H9 (cell line): ENCODE data around the gene RAB25. TPM values are rescaled to one million over a fixed set of nuclear protein-coding genes. Genes with fewer than 3 reads are reported as not detected.

ENCODE experiments used
- DNase-seq: peaks from one replicate; pipeline ENCODE4 v3.0.0-alpha.2; 2017
- H2AFZ ChIP-seq: one replicate; pipeline ENCODE4 v1.6.1; 2013; ENCODE audit warnings: mild to moderate bottlenecking, low read length, control low read depth, moderate library complexity
- H2AK5ac ChIP-seq: 2 replicates; pipeline ENCODE4 v1.6.1; 2013; ENCODE audit warnings: low read length, control low read depth, mixed read lengths; ENCODE audit not compliant: insufficient read length
- H2BK120ac ChIP-seq: one replicate; pipeline ENCODE4 v1.6.1; 2013; ENCODE audit warnings: low read depth, mild to moderate bottlenecking, low read length, control low read depth, inconsistent platforms; ENCODE audit not compliant: poor library complexity, severe bottlenecking
- H2BK12ac ChIP-seq: 2 replicates; pipeline ENCODE4 v1.6.1; 2013; ENCODE audit warnings: low read length, control low read depth, mixed read lengths, low read depth; ENCODE audit not compliant: insufficient read length
- H2BK15ac ChIP-seq: 2 replicates; pipeline ENCODE4 v1.6.1; 2013; ENCODE audit warnings: low read depth, low read length, control low read depth
- H2BK20ac ChIP-seq: one replicate; pipeline ENCODE4 v1.6.1; 2013; ENCODE audit warnings: low read depth, mild to moderate bottlenecking, low read length, control low read depth, inconsistent platforms; ENCODE audit not compliant: poor library complexity, severe bottlenecking
- H2BK5ac ChIP-seq: 2 replicates; pipeline ENCODE4 v1.6.1; 2013; ENCODE audit warnings: low read length, control low read depth, mixed read lengths; ENCODE audit not compliant: insufficient read length
- H3K14ac ChIP-seq: 2 replicates; pipeline ENCODE4 v1.6.1; 2013; ENCODE audit warnings: low read length, control low read depth; ENCODE audit not compliant: insufficient read depth
- H3K18ac ChIP-seq: 2 replicates; pipeline ENCODE4 v1.6.1; 2013; ENCODE audit warnings: low read depth, mild to moderate bottlenecking, mixed read lengths, low read length, control low read depth; ENCODE audit not compliant: insufficient read length
- H3K23ac ChIP-seq: 2 replicates; pipeline ENCODE4 v1.6.1; 2013; ENCODE audit warnings: low read length, control low read depth, mixed read lengths, low read depth; ENCODE audit not compliant: insufficient read length
- H3K23me2 ChIP-seq: 2 replicates; pipeline ENCODE4 v1.6.1; 2013; ENCODE audit warnings: low read depth, mild to moderate bottlenecking, mixed read lengths, low read length, control low read depth; ENCODE audit not compliant: insufficient read length, poor library complexity, severe bottlenecking
- H3K27ac ChIP-seq: 2 replicates; pipeline ENCODE4 v1.5.1; 2013; ENCODE audit warnings: low read length, control low read depth, mixed read lengths, low read depth; ENCODE audit not compliant: insufficient read length
- H3K27me3 ChIP-seq: 2 replicates; pipeline ENCODE4 v1.6.1; 2013; ENCODE audit warnings: low read length, control low read depth, inconsistent platforms; ENCODE audit not compliant: insufficient read depth
- H3K4ac ChIP-seq: 2 replicates; pipeline ENCODE4 v1.6.1; 2013; ENCODE audit warnings: low read depth, mild to moderate bottlenecking, control low read depth, inconsistent platforms, low read length, moderate library complexity
- H3K4me1 ChIP-seq: 2 replicates; pipeline ENCODE4 v1.6.1; 2013; ENCODE audit warnings: low read length, control low read depth, inconsistent platforms; ENCODE audit not compliant: insufficient read depth
- H3K4me2 ChIP-seq: 2 replicates; pipeline ENCODE4 v1.6.1; 2013; ENCODE audit warnings: low read length, control low read depth, mixed read lengths; ENCODE audit not compliant: insufficient read length, insufficient read depth
- H3K56ac ChIP-seq: 2 replicates; pipeline ENCODE4 v1.6.1; 2013; ENCODE audit warnings: low read depth, mild to moderate bottlenecking, mixed read lengths, low read length, control low read depth; ENCODE audit not compliant: insufficient read length
- H3K79me1 ChIP-seq: 2 replicates; pipeline ENCODE4 v1.6.1; 2013; ENCODE audit warnings: low read depth, mild to moderate bottlenecking, moderate library complexity, low read length, control low read depth, inconsistent platforms; ENCODE audit not compliant: insufficient read depth, poor library complexity, severe bottlenecking
- H3K79me2 ChIP-seq: 2 replicates; pipeline ENCODE4 v1.6.1; 2013; ENCODE audit warnings: low read length, control low read depth, inconsistent platforms; ENCODE audit not compliant: insufficient read depth
- H3K9ac ChIP-seq: 2 replicates; pipeline ENCODE4 v1.6.1; 2013; ENCODE audit warnings: low read length, control low read depth, mixed read lengths; ENCODE audit not compliant: insufficient read length; ENCODE audit errors: extremely low read depth
- H3K9me3 ChIP-seq: one replicate; pipeline ENCODE4 v1.6.1; 2013; ENCODE audit warnings: low read depth, low read length, inconsistent platforms; ENCODE audit not compliant: control insufficient read depth
- H3T11ph ChIP-seq: one replicate; pipeline ENCODE4 v1.6.1; 2013; ENCODE audit warnings: mild to moderate bottlenecking, low read length, control low read depth, inconsistent platforms
- H4K20me1 ChIP-seq: one replicate; pipeline ENCODE4 v1.6.1; 2013; ENCODE audit not compliant: control insufficient read depth, insufficient read length, insufficient read depth
- H4K5ac ChIP-seq: 2 replicates; pipeline ENCODE4 v1.6.1; 2013; ENCODE audit warnings: low read depth, mild to moderate bottlenecking, mixed read lengths, low read length, control low read depth; ENCODE audit not compliant: insufficient read length
- H4K8ac ChIP-seq: replicated peaks from 2 replicates; pipeline ENCODE4 v1.6.1; 2013; ENCODE audit warnings: low read length, control low read depth, mixed read lengths, low read depth; ENCODE audit not compliant: insufficient read length
- H4K91ac ChIP-seq: 2 replicates; pipeline ENCODE4 v1.6.1; 2013; ENCODE audit warnings: low read depth, mild to moderate bottlenecking, moderate library complexity, mixed read lengths, low read length, control low read depth; ENCODE audit not compliant: insufficient read length
- H3K27ac Mint-ChIP-seq, 3 experiments: 2 replicates in 2 of 3; 3 replicates in 1 of 3; pipeline ENCODE4 v1.8.0; 2020 to 2021; ENCODE audit warnings: mixed read lengths in 3 of 3, mild to moderate bottlenecking in 1 of 3, moderate library complexity in 1 of 3
- H3K27me3 Mint-ChIP-seq: 2 replicates; pipeline ENCODE4 v1.8.0; 2021; ENCODE audit warnings: low read depth, mild to moderate bottlenecking, moderate library complexity, mixed read lengths
- H3K36me3 Mint-ChIP-seq, 3 experiments: 2 replicates in 2 of 3; 3 replicates in 1 of 3; pipeline ENCODE4 v1.8.0; 2020 to 2021; ENCODE audit warnings: low read depth in 3 of 3, mixed read lengths in 3 of 3; ENCODE audit not compliant: insufficient read depth in 1 of 3
- H3K4me1 Mint-ChIP-seq, 2 experiments: 2 replicates each; pipeline ENCODE4 v1.8.0; 2020; ENCODE audit warnings: mixed read lengths in 2 of 2
- H3K4me3 Mint-ChIP-seq, 2 experiments: 2 replicates in 1 of 2; 3 replicates in 1 of 2; pipeline ENCODE4 v1.8.0; 2020 to 2021; ENCODE audit warnings: mild to moderate bottlenecking in 2 of 2, mixed read lengths in 2 of 2, moderate library complexity in 1 of 2
- H3K9me3 Mint-ChIP-seq, 2 experiments: 2 replicates in 1 of 2; 3 replicates in 1 of 2; pipeline ENCODE4 v1.8.0; 2020; ENCODE audit warnings: mild to moderate bottlenecking in 2 of 2, mixed read lengths in 2 of 2, moderate library complexity in 1 of 2
- CTCF ChIP-seq: fragments of 200-600 bp; sonication (generic); conservative IDR thresholded peaks from 3 replicates; pipeline ENCODE4 v1.8.0; 2021; ENCODE audit warnings: antibody characterized with exemption, mild to moderate bottlenecking
- WGBS: extraction: QIAGEN DNeasy Blood & Tissue Kit; methylation state at CpG from one replicate; pipeline ENCODE4 v1.1.7; 2013; ENCODE audit warnings: missing lambda C conversion rate, low lambda C conversion rate, mixed read lengths; ENCODE audit not compliant: insufficient read length; ENCODE audit errors: extremely low coverage; 5-methylcytosine and 5-hydroxymethylcytosine counted together
- total RNA-seq: library from RNA; stranded (reverse); gene quantifications from 2 replicates; pipeline ENCODE4 v1.2.1, GENCODE V29; 2021

RAB25 gene
- total RNA-seq, 1 experiment from 2014 or later: 43.1 TPM

- Mint-ChIP-seq H3K4me1 (peaks cover 53 to 64% of the 10 kb centered on the region in 2 experiments), H3K27me3 (0 out of 2 replicates have a peak, but pooled peaks cover 2% of the 10 kb centered on the region), H3K9me3 (no peaks in the 10 kb centered on the region; a peak in 2 of 5 replicates), H3K4me3 (peak overlapping the region; percentile 53 to 81), H3K27ac (peak overlapping the region; percentile 96 to 98 (median 97)), H3K36me3 (peaks cover 0 to 2% (median 2%) of the 10 kb centered on the region in 3 experiments; a peak in 4 of 7 replicates)
- Histone ChIP-seq H2BK120ac (peak overlapping the region; percentile 91), H3K4me2 (peak overlapping the region; percentile 63), H3K23me2 (peaks cover 5% of the 10 kb centered on the region), H3K9me3 (no peaks in the 10 kb centered on the region), H3K79me1 (no peaks in the 10 kb centered on the region), H3K9ac (peak overlapping the region; percentile 20), H3K27ac (peak overlapping the region; percentile 26), H3K18ac (peak overlapping the region; percentile 97), H3K14ac (peak overlapping the region; percentile 97), H4K8ac (peak overlapping the region; percentile 84), H3K4ac (peak overlapping the region; percentile 97), H3K79me2 (no peaks in the 10 kb centered on the region), H3K4me1 (peaks cover 14% of the 10 kb centered on the region; the same call in 1 of the 2 replicates), H2BK20ac (peak overlapping the region; percentile 50), H3T11ph (peak overlapping the region; percentile 23), H3K56ac (no peak overlapping the region), H2BK5ac (no peak overlapping the region), H4K5ac (peak overlapping the region; percentile 63), H4K91ac (peak overlapping the region; percentile 98), H2AK5ac (peak overlapping the region; percentile 99), H3K27me3 (no peaks in the 10 kb centered on the region), H3K23ac (no peak overlapping the region), H2AFZ (no peak overlapping the region), H4K20me1 (peaks cover 2% of the 10 kb centered on the region), H2BK12ac (peak overlapping the region; percentile 98), H2BK15ac (no peak overlapping the region)
- peak; percentile 43 for TF ChIP-seq CTCF
- DNase-seq: peak; percentile 82
- WGBS: no CpG with 5 or more reads among the region's 11 CpGs
Measured at GRCh38 chr1:156104861-156105832, 44.2 kb downstream of the RAB25 start.
